ENCODE measurements around the gene CCDC175. TPM values are rescaled to one million over a fixed set of nuclear protein-coding genes. Genes with fewer than 3 reads are reported as not detected.

Gene CCDC175
- total and polyA plus RNA-seq, 4 donors: not detected

- Histone ChIP-seq H3K27me3 (ENCODE audit: control insufficient read depth in 4 of 4, insufficient read depth in 4 of 4, low read length in 3 of 4) (no peaks in the 10 kb centered on the region), H3K36me3 (ENCODE audit: control insufficient read depth in 4 of 4, insufficient read depth in 3 of 4, low read depth in 1 of 4, low read length in 3 of 4) (peaks cover 0 to 9% (median 3%) of the 10 kb centered on the region in 4 donors), H3K4me3 (ENCODE audit: low read depth in 1 of 3, low read length in 3 of 3) (peak overlapping the region; percentile 61 to 74 (median 69)), H3K9ac (ENCODE audit: low read depth in 1 of 2, low read length in 2 of 2) (peak overlapping the region; percentile 66 to 90), H3K4me1 (ENCODE audit: control insufficient read depth in 4 of 4, insufficient read depth in 4 of 4, low read length in 3 of 4) (peaks cover 5 to 34% (median 26%) of the 10 kb centered on the region in 4 donors), H3K27ac (ENCODE audit: low read depth in 1 of 2, low read length in 2 of 2) (peak overlapping the region; percentile 93 to 98), H3K9me3 (ENCODE audit: control insufficient read depth in 4 of 4, low read length in 3 of 4) (no peaks in the 10 kb centered on the region)
- 3% methylated on average over 16 of the region's 16 CpGs for WGBS
- DNase-seq (ENCODE audit: low spot score): no peak
- no peak for TF ChIP-seq ZBTB33 (IDR thresholded peaks at IDR 0.05)
- no peak for TF ChIP-seq EGR1 (IDR thresholded peaks at IDR 0.05; ENCODE audit: low read depth in 2 of 2)
- no peak for TF ChIP-seq ATF3 (IDR thresholded peaks at IDR 0.05)
- no peak for TF ChIP-seq NR2F2 (IDR thresholded peaks at IDR 0.05)
Observed at GRCh38 chr14:59483363-59483762, 93.2 kb downstream of the CCDC175 start.

GRCh38 chr14:59482541-59483331, 93.9 kb downstream of the CCDC175 start:
- no peak for DNase-seq (ENCODE audit: low spot score)
- Histone ChIP-seq H3K9me3 (ENCODE audit: control insufficient read depth in 4 of 4, low read length in 3 of 4) (no peaks in the 10 kb centered on the region), H3K4me1 (ENCODE audit: control insufficient read depth in 4 of 4, insufficient read depth in 4 of 4, low read length in 3 of 4) (peaks cover 5 to 34% (median 26%) of the 10 kb centered on the region in 4 donors), H3K36me3 (ENCODE audit: control insufficient read depth in 4 of 4, insufficient read depth in 3 of 4, low read depth in 1 of 4, low read length in 3 of 4) (peaks cover 0 to 3% (median under 1%) of the 10 kb centered on the region in 4 donors), H3K4me3 (ENCODE audit: low read depth in 1 of 3, low read length in 3 of 3) (peak overlapping the region; percentile 61 to 74 (median 69)), H3K27ac (ENCODE audit: low read depth in 1 of 2, low read length in 2 of 2) (peak overlapping the region; percentile 49 to 93), H3K27me3 (ENCODE audit: control insufficient read depth in 4 of 4, insufficient read depth in 4 of 4, low read length in 3 of 4) (no peaks in the 10 kb centered on the region), H3K9ac (ENCODE audit: low read depth in 1 of 2, low read length in 2 of 2) (peak overlapping the region; percentile 66 to 90)
- 56% methylated on average over 6 of the region's 6 CpGs for WGBS
- TF ChIP-seq TAF1 (conservative IDR thresholded peaks at IDR 0.05): no peak
- TF ChIP-seq YY1 (IDR thresholded peaks at IDR 0.05): peak; percentile 58
- peak; percentile 6 for TF ChIP-seq NR2F2 (IDR thresholded peaks at IDR 0.05)

- DNase-seq (ENCODE audit: low spot score): no peak
- Histone ChIP-seq H3K36me3 (ENCODE audit: control insufficient read depth in 4 of 4, insufficient read depth in 3 of 4, low read depth in 1 of 4, low read length in 3 of 4) (no peaks in the 10 kb centered on the region), H3K9me3 (ENCODE audit: control insufficient read depth in 4 of 4, low read length in 3 of 4) (no peaks in the 10 kb centered on the region), H3K9ac (ENCODE audit: low read depth in 1 of 2, low read length in 2 of 2) (no peak overlapping the region), H3K4me3 (ENCODE audit: low read depth in 1 of 3, low read length in 3 of 3) (peak overlapping the region in 2 of 3 donors; percentile 17 to 74), H3K27ac (ENCODE audit: low read depth in 1 of 2, low read length in 2 of 2) (peak overlapping the region in 1 of 2 donors; percentile 49), H3K4me1 (ENCODE audit: control insufficient read depth in 4 of 4, insufficient read depth in 4 of 4, low read length in 3 of 4) (peaks cover 5 to 34% (median 26%) of the 10 kb centered on the region in 4 donors), H3K27me3 (ENCODE audit: control insufficient read depth in 4 of 4, insufficient read depth in 4 of 4, low read length in 3 of 4) (no peaks in the 10 kb centered on the region)
- TF ChIP-seq RXRA (IDR thresholded peaks at IDR 0.05) (no peak), HNF4A (conservative IDR thresholded peaks at IDR 0.05) (no peak), FOXA2 (IDR thresholded peaks at IDR 0.05) (peak; percentile 41), YY1 (IDR thresholded peaks at IDR 0.05) (no peak), MAX (IDR thresholded peaks at IDR 0.05) (no peak), GABPA (IDR thresholded peaks at IDR 0.05 in 1 of 2, conservative IDR thresholded peaks at IDR 0.05 in 1 of 2) (no peak), RAD21 (IDR thresholded peaks at IDR 0.05) (no peak), NR2F2 (IDR thresholded peaks at IDR 0.05) (peak; percentile 50)
- 35% methylated on average over 2 of the region's 2 CpGs for WGBS
Observed at GRCh38 chr14:59481871-59482540, 94.6 kb downstream of the CCDC175 start.
